Measurements from ENCODE around the gene LAMC1.

DNA sequence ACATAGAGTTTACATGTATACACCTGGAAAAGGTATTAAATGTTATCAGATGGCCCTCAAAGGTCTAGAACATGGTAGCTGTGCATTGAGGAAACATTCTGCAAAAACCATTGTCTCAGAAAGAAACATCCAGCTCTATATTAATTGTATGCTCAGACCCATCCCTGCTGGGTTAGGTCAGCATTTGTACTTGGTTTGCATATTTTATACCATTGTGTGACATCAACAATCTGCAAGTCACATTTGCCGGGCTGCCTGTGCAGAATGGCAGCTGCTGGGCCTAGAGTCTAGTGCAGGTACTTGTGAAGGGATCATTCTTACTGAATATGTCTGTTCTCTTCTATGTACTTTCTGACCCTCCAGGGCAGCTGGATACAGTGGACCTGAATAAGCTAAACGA lies 119.0 kb downstream of the LAMC1 start:
- no peak for TF ChIP-seq EZH2 (IDR thresholded peaks at IDR 0.05)
- TF ChIP-seq CTCF (IDR thresholded peaks at IDR 0.05 in 2 of 3, conservative IDR thresholded peaks at IDR 0.05 in 1 of 3; ENCODE audit: borderline replicate concordance in 1 of 3, insufficient read depth in 1 of 3, low read depth in 2 of 3, low read length in 2 of 3): no peak
- TF ChIP-seq ZFX (IDR thresholded peaks at IDR 0.05): no peak
- no peak for TF ChIP-seq TCF7L2 (IDR thresholded peaks at IDR 0.05; ENCODE audit: borderline replicate concordance, extremely low read depth, insufficient read depth, insufficient read length)
- TF ChIP-seq, protein P1, sequence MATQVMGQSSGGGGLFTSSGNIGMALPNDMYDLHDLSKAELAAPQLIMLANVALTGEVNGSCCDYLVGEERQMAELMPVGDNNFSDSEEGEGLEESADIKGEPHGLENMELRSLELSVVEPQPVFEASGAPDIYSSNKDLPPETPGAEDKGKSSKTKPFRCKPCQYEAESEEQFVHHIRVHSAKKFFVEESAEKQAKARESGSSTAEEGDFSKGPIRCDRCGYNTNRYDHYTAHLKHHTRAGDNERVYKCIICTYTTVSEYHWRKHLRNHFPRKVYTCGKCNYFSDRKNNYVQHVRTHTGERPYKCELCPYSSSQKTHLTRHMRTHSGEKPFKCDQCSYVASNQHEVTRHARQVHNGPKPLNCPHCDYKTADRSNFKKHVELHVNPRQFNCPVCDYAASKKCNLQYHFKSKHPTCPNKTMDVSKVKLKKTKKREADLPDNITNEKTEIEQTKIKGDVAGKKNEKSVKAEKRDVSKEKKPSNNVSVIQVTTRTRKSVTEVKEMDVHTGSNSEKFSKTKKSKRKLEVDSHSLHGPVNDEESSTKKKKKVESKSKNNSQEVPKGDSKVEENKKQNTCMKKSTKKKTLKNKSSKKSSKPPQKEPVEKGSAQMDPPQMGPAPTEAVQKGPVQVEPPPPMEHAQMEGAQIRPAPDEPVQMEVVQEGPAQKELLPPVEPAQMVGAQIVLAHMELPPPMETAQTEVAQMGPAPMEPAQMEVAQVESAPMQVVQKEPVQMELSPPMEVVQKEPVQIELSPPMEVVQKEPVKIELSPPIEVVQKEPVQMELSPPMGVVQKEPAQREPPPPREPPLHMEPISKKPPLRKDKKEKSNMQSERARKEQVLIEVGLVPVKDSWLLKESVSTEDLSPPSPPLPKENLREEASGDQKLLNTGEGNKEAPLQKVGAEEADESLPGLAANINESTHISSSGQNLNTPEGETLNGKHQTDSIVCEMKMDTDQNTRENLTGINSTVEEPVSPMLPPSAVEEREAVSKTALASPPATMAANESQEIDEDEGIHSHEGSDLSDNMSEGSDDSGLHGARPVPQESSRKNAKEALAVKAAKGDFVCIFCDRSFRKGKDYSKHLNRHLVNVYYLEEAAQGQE (IDR thresholded peaks at IDR 0.05; ENCODE audit: low read depth): no peak

Measured in HCT116 (cell line).